Neural progenitor cell (in vitro differentiated cells): ENCODE data around the gene DRAM2. TPM values are rescaled to one million over a fixed set of nuclear protein-coding genes. Genes with fewer than 3 reads are reported as not detected.

Experiments
- DNase-seq: peaks from one replicate; pipeline ENCODE4 v3.0.0-alpha.2; 2016; ENCODE audit warnings: low spot score
- H2AFZ ChIP-seq: fragments of 200-600 bp; sonication (generic); replicated peaks from 2 replicates; pipeline ENCODE4 v1.6.1; 2016; ENCODE audit warnings: antibody characterized with exemption
- H3F3A ChIP-seq: fragments of 200-600 bp; sonication (generic); 2 replicates; pipeline ENCODE4 v1.6.1; 2016; ENCODE audit warnings: antibody characterized with exemption, low read depth
- H3K27ac ChIP-seq: fragments of 200-600 bp; sonication (generic); 2 replicates; pipeline ENCODE4 v1.5.1; 2016; ENCODE audit warnings: mild to moderate bottlenecking
- H3K27me3 ChIP-seq: fragments of 200-600 bp; sonication (generic); 2 replicates; pipeline ENCODE4 v1.6.1; 2016; ENCODE audit warnings: mild to moderate bottlenecking, moderate library complexity
- H3K36me3 ChIP-seq: fragments of 200-600 bp; sonication (generic); 2 replicates; pipeline ENCODE4 v1.5.1; 2016
- H3K4me1 ChIP-seq: fragments of 200-600 bp; sonication (generic); 2 replicates; pipeline ENCODE4 v1.6.1; 2016; ENCODE audit warnings: mixed run types
- H3K4me2 ChIP-seq: fragments of 200-600 bp; sonication (generic); 2 replicates; pipeline ENCODE4 v1.6.1; 2016
- H3K4me3 ChIP-seq: fragments of 200-600 bp; sonication (generic); 2 replicates; pipeline ENCODE4 v1.5.1; 2016
- H3K79me2 ChIP-seq: fragments of 200-600 bp; sonication (generic); 2 replicates; pipeline ENCODE4 v1.6.1; 2016; ENCODE audit warnings: low read depth
- H3K9ac ChIP-seq: fragments of 200-600 bp; sonication (generic); 2 replicates; pipeline ENCODE4 v1.6.1; 2016
- H3K9me3 ChIP-seq: fragments of 200-600 bp; sonication (generic); 2 replicates; pipeline ENCODE4 v1.5.1; 2016; ENCODE audit warnings: low read depth
- H4K20me1 ChIP-seq: fragments of 200-600 bp; sonication (generic); 2 replicates; pipeline ENCODE4 v1.6.1; 2016; ENCODE audit warnings: low read depth
- H3K27ac Mint-ChIP-seq: 3 replicates; pipeline ENCODE4 v1.8.0; 2021; ENCODE audit warnings: mixed read lengths
- H3K27me3 Mint-ChIP-seq: 2 replicates; pipeline ENCODE4 v1.8.0; 2022; ENCODE audit warnings: low read depth, mild to moderate bottlenecking, inconsistent platforms, moderate library complexity, mixed read lengths; ENCODE audit not compliant: insufficient read depth
- H3K36me3 Mint-ChIP-seq: 3 replicates; pipeline ENCODE4 v1.8.0; 2021; ENCODE audit warnings: mixed read lengths
- H3K4me1 Mint-ChIP-seq: 3 replicates; pipeline ENCODE4 v1.8.0; 2021; ENCODE audit warnings: mixed read lengths
- H3K4me3 Mint-ChIP-seq: 3 replicates; pipeline ENCODE4 v1.8.0; 2021; ENCODE audit warnings: mild to moderate bottlenecking, moderate library complexity, mixed read lengths
- H3K9me3 Mint-ChIP-seq: 3 replicates; pipeline ENCODE4 v1.8.0; 2020; ENCODE audit warnings: mixed read lengths
- EZH2 ChIP-seq: fragments of 200-600 bp; sonication (generic); IDR thresholded peaks from 2 replicates; pipeline ENCODE4 v1.6.1; 2017; ENCODE audit warnings: antibody characterized with exemption, mild to moderate bottlenecking, moderate library complexity
- EZH2phosphoT487 ChIP-seq: fragments of 200-600 bp; sonication (generic); IDR thresholded peaks from 2 replicates; pipeline ENCODE4 v1.6.1; 2017; ENCODE audit warnings: antibody characterized with exemption
- total RNA-seq: library from RNA; depleted of rRNA; stranded (reverse); fragments of >200 nt; gene quantifications from 2 replicates; pipeline ENCODE4 v1.2.3, GENCODE V29; 2015; ENCODE audit warnings: low replicate concordance
- TF ChIP-seq, protein P1 (sequence below): fragments of 200-600 bp; sonication (generic); IDR thresholded peaks from 2 replicates; pipeline ENCODE4 v1.5.1; 2017; ENCODE audit warnings: antibody characterized with exemption, mild to moderate bottlenecking

The DRAM2 gene
- total RNA-seq, 1 donor from 2014 or later, result 145 TPM

DNA sequence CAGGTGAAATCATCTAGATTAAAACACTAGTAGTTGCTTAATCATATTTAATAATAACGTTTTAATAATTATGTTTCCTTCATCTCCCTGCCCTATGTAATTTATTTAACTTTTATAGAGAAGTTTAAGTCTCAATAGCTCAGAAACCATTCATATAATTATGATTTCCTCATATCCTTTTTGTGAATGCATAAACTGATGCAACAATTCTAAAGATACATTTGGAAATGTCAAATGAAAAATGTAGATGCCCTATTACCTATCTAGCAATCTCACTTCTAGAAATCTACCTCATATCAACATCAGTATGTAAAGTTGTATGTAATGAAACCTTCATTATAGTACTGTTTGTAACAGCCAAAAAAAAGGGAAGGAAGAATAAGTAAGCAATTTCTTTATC is 10.5 kb downstream of the DRAM2 start:
- Histone ChIP-seq H3K27me3 (no peaks in the 10 kb centered on the region), H2AFZ (no peak overlapping the region), H3K9ac (no peak overlapping the region), H3K9me3 (no peaks in the 10 kb centered on the region), H3F3A (no peaks in the 10 kb centered on the region), H3K4me3 (no peak overlapping the region), H3K79me2 (no peaks in the 10 kb centered on the region), H3K4me2 (no peak overlapping the region), H3K27ac (no peak overlapping the region), H3K4me1 (no peaks in the 10 kb centered on the region), H4K20me1 (no peaks in the 10 kb centered on the region), H3K36me3 (peaks cover 7% of the 10 kb centered on the region)
- Mint-ChIP-seq H3K27ac (no peak overlapping the region), H3K4me1 (no peaks in the 10 kb centered on the region), H3K9me3 (no peaks in the 10 kb centered on the region), H3K4me3 (no peak overlapping the region), H3K36me3 (peaks cover 9% of the 10 kb centered on the region), H3K27me3 (no peaks in the 10 kb centered on the region)
- no peak for TF ChIP-seq EZH2phosphoT487
- TF ChIP-seq EZH2, result no peak
- TF ChIP-seq, protein P1, sequence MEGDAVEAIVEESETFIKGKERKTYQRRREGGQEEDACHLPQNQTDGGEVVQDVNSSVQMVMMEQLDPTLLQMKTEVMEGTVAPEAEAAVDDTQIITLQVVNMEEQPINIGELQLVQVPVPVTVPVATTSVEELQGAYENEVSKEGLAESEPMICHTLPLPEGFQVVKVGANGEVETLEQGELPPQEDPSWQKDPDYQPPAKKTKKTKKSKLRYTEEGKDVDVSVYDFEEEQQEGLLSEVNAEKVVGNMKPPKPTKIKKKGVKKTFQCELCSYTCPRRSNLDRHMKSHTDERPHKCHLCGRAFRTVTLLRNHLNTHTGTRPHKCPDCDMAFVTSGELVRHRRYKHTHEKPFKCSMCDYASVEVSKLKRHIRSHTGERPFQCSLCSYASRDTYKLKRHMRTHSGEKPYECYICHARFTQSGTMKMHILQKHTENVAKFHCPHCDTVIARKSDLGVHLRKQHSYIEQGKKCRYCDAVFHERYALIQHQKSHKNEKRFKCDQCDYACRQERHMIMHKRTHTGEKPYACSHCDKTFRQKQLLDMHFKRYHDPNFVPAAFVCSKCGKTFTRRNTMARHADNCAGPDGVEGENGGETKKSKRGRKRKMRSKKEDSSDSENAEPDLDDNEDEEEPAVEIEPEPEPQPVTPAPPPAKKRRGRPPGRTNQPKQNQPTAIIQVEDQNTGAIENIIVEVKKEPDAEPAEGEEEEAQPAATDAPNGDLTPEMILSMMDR, result no peak
- no peak for DNase-seq

DNA sequence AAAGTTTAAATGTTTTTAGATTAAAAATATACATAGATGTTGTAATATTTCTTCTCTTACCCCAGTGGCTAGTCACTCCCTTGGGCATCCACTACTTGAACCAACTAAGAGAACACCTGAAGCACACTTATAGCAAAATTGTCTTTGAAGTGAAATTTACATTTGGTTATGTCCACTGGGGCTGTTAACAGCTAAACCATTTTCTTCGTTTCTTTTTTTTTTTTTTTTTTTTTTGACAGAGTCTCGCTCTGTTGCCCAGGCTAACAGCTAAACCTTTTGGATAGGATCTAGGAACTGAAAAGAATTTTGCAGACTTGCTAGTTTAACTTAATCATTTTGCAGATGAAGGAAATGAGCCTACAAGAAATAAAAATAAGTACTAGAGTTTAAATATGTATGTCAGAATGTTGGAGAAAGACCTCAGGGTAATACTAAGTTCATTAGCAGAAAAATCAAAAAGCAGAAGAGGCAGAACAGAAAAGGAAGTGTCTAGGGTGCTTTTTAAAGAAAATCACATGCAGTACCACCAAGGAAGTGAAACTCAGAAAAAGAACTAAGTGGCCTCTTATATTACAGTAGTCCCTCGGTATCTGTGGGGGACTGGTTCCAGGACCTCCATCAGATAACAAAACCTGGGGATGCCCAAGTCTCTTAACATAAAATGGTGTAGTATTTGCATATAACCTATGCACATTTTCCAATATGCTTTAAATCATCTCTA is 11.8 kb downstream of the DRAM2 start:
- no peak for TF ChIP-seq EZH2
- TF ChIP-seq, protein P1, result no peak
- TF ChIP-seq EZH2phosphoT487, result no peak

DNA sequence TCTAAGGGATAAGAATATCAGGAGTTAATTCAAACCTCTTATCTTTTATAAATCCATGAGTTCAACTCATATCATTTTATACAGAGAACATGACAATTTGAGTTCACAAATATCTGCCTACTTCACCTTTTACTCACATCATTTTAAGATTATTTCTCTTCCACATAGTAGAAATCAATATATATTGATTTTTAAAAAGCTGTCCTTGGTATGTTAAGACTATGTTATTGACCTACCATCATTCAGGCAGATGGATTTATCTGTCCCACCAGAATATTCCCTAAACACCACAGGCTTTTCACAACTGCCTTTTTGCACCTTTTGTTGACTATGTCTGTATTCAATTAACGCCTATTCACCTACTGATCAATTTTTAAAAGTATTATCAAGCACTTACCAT is 13.5 kb downstream of the DRAM2 start:
- H3K4me3 ChIP-seq, result no peak overlapping the region
- H3K4me2 ChIP-seq, result no peak overlapping the region
- H3K79me2 ChIP-seq, result no peaks in the 10 kb centered on the region
- H3K9me3 ChIP-seq, result no peaks in the 10 kb centered on the region
- no peak overlapping the region for H3K4me3 Mint-ChIP-seq
- no peaks in the 10 kb centered on the region for H3K9me3 Mint-ChIP-seq
- TF ChIP-seq EZH2phosphoT487 (no peak), EZH2 (no peak)
- TF ChIP-seq, protein P1, result no peak
- peaks cover 11% of the 10 kb centered on the region for H3K36me3 Mint-ChIP-seq
- no peak overlapping the region for H3K27ac Mint-ChIP-seq
- H2AFZ ChIP-seq, result no peak overlapping the region
- no peaks in the 10 kb centered on the region for H3K27me3 ChIP-seq
- no peak for DNase-seq
- H3K36me3 ChIP-seq, result peaks cover 13% of the 10 kb centered on the region
- H3K4me1 ChIP-seq, result no peaks in the 10 kb centered on the region
- no peak overlapping the region for H3K27ac ChIP-seq
- H3K4me1 Mint-ChIP-seq, result no peaks in the 10 kb centered on the region
- no peak overlapping the region for H3K9ac ChIP-seq
- H3F3A ChIP-seq, result no peaks in the 10 kb centered on the region
- H4K20me1 ChIP-seq, result no peaks in the 10 kb centered on the region
- H3K27me3 Mint-ChIP-seq, result no peaks in the 10 kb centered on the region

More for the DNA sequence above, 11.8 kb downstream of the DRAM2 start:
- H3K27ac ChIP-seq, result no peak overlapping the region
- no peak overlapping the region for H2AFZ ChIP-seq
- no peaks in the 10 kb centered on the region for H3K79me2 ChIP-seq
- no peaks in the 10 kb centered on the region for H3K4me1 ChIP-seq
- no peak overlapping the region for H3K4me3 ChIP-seq
- no peak overlapping the region for H3K4me2 ChIP-seq
- no peak for DNase-seq
- Mint-ChIP-seq H3K4me1 (no peaks in the 10 kb centered on the region), H3K27me3 (no peaks in the 10 kb centered on the region), H3K9me3 (no peaks in the 10 kb centered on the region), H3K36me3 (peaks cover 14% of the 10 kb centered on the region), H3K27ac (no peak overlapping the region), H3K4me3 (no peak overlapping the region)
- no peaks in the 10 kb centered on the region for H3F3A ChIP-seq
- H3K36me3 ChIP-seq, result peaks cover 13% of the 10 kb centered on the region
- H3K9ac ChIP-seq, result no peak overlapping the region
- H3K27me3 ChIP-seq, result no peaks in the 10 kb centered on the region
- no peaks in the 10 kb centered on the region for H4K20me1 ChIP-seq
- no peaks in the 10 kb centered on the region for H3K9me3 ChIP-seq
